ENCODE measurements around the gene BNC2.

GRCh38 chr9:16598316-16598715, 272.2 kb downstream of the BNC2 start:
- TF ChIP-seq, protein P1, sequence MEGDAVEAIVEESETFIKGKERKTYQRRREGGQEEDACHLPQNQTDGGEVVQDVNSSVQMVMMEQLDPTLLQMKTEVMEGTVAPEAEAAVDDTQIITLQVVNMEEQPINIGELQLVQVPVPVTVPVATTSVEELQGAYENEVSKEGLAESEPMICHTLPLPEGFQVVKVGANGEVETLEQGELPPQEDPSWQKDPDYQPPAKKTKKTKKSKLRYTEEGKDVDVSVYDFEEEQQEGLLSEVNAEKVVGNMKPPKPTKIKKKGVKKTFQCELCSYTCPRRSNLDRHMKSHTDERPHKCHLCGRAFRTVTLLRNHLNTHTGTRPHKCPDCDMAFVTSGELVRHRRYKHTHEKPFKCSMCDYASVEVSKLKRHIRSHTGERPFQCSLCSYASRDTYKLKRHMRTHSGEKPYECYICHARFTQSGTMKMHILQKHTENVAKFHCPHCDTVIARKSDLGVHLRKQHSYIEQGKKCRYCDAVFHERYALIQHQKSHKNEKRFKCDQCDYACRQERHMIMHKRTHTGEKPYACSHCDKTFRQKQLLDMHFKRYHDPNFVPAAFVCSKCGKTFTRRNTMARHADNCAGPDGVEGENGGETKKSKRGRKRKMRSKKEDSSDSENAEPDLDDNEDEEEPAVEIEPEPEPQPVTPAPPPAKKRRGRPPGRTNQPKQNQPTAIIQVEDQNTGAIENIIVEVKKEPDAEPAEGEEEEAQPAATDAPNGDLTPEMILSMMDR (tag by site-specific recombination; IDR thresholded peaks at IDR 0.05) = no peak
- TF ChIP-seq ZNF830 (tag by site-specific recombination; IDR thresholded peaks at IDR 0.05; ENCODE audit: low read depth) (no peak), ZNF19 (tag by site-specific recombination; IDR thresholded peaks at IDR 0.05; ENCODE audit: low read depth) (no peak), HOXA7 (CRISPR knock-in tag; IDR thresholded peaks at IDR 0.05; ENCODE audit: borderline replicate concordance) (no peak), ZNF280D (tag by site-specific recombination; IDR thresholded peaks at IDR 0.05) (no peak), KLF7 (tag by site-specific recombination; IDR thresholded peaks at IDR 0.05; ENCODE audit: borderline replicate concordance) (no peak), ZNF792 (tag by site-specific recombination; IDR thresholded peaks at IDR 0.05) (no peak), ZNF169 (tag by site-specific recombination; IDR thresholded peaks at IDR 0.05) (no peak), ZNF18 (tag by site-specific recombination; IDR thresholded peaks at IDR 0.05) (no peak), ZNF391 (tag by site-specific recombination; IDR thresholded peaks at IDR 0.05; ENCODE audit: borderline replicate concordance, low read depth) (no peak), ZNF621 (tag by site-specific recombination; IDR thresholded peaks at IDR 0.05) (no peak), ZNF404 (tag by site-specific recombination; IDR thresholded peaks at IDR 0.05) (no peak)
- TF ChIP-seq, protein P2, sequence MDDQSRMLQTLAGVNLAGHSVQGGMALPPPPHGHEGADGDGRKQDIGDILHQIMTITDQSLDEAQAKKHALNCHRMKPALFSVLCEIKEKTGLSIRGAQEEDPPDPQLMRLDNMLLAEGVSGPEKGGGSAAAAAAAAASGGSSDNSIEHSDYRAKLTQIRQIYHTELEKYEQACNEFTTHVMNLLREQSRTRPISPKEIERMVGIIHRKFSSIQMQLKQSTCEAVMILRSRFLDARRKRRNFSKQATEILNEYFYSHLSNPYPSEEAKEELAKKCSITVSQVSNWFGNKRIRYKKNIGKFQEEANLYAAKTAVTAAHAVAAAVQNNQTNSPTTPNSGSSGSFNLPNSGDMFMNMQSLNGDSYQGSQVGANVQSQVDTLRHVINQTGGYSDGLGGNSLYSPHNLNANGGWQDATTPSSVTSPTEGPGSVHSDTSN (CRISPR knock-in tag; IDR thresholded peaks at IDR 0.05) = no peak

Data from HEK293 (cell line).